HUES6 (cell line): ENCODE results near the gene HNRNPLL.

Source experiments
- H3K27ac ChIP-seq: 2 replicates; pipeline ENCODE4 v1.7.0; 2013; ENCODE audit warnings: low read depth, mild to moderate bottlenecking, low read length, inconsistent platforms
- H3K27me3 ChIP-seq: 2 replicates; pipeline ENCODE4 v1.6.1; 2013; ENCODE audit warnings: low read length; ENCODE audit not compliant: control insufficient read depth, insufficient read depth
- H3K36me3 ChIP-seq: 2 replicates; pipeline ENCODE4 v1.6.1; 2013; ENCODE audit warnings: low read length; ENCODE audit not compliant: control insufficient read depth, insufficient read depth
- H3K4me1 ChIP-seq: 2 replicates; pipeline ENCODE4 v1.6.1; 2013; ENCODE audit warnings: low read length; ENCODE audit not compliant: control insufficient read depth, insufficient read depth
- H3K4me3 ChIP-seq: 2 replicates; pipeline ENCODE4 v1.5.1; 2013; ENCODE audit warnings: low read depth, low read length
- H3K9ac ChIP-seq: one replicate; pipeline ENCODE4 v1.6.1; 2013; ENCODE audit warnings: mild to moderate bottlenecking, low read length
- H3K9me3 ChIP-seq: 2 replicates; pipeline ENCODE4 v1.6.1; 2013; ENCODE audit warnings: low read depth, low read length; ENCODE audit not compliant: control insufficient read depth, insufficient read depth

Gene HNRNPLL

DNA sequence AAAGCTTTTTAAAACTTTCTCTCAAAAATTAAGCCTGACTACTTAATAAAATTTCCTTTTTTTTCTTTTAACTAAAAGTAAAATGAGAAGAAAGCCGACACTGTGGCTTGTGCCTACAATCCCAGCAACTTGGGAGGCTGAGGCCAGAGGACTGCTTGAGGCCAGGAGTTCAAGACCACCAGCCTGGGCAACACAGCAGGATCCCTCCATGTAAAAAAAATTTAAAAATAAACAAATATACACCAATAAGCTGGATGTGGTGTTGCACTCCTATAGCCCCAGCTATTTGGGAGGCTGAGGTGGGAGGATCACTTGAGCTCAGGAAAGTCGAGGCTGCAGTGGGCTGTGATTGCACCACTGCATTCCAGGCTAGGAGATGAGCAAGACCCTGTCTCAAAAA, 37.4 kb downstream of the HNRNPLL start:
- peaks cover 95% of the 10 kb centered on the region for H3K36me3 ChIP-seq
- H3K9ac ChIP-seq: no peak overlapping the region
- no peak overlapping the region for H3K4me3 ChIP-seq
- H3K27me3 ChIP-seq: no peaks in the 10 kb centered on the region
- no peaks in the 10 kb centered on the region for H3K9me3 ChIP-seq
- no peaks in the 10 kb centered on the region for H3K4me1 ChIP-seq
- no peak overlapping the region for H3K27ac ChIP-seq

DNA sequence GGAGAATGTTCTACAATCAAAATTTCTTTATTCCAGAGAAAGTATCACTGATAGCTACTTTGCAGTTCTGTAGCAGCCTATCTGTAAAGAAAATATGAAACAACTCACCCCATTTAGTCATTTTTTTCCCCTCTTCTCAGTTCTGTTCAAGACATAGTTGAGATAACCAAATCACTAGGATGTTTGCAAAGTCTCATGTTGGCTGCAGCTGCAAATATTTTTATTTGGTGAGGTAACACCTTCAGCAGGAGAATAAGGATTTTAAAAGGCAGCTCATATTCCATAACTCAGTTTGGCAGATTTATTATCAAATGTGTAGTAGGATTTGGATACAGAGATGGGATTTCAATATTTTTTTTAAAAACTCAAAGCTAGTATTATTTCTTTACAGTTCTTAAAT, 41.0 kb downstream of the HNRNPLL start:
- no peak overlapping the region for H3K27ac ChIP-seq
- H3K36me3 ChIP-seq: peaks cover 66% of the 10 kb centered on the region
- no peaks in the 10 kb centered on the region for H3K4me1 ChIP-seq
- H3K9ac ChIP-seq: no peak overlapping the region
- no peaks in the 10 kb centered on the region for H3K27me3 ChIP-seq
- no peaks in the 10 kb centered on the region for H3K9me3 ChIP-seq
- no peak overlapping the region for H3K4me3 ChIP-seq

DNA sequence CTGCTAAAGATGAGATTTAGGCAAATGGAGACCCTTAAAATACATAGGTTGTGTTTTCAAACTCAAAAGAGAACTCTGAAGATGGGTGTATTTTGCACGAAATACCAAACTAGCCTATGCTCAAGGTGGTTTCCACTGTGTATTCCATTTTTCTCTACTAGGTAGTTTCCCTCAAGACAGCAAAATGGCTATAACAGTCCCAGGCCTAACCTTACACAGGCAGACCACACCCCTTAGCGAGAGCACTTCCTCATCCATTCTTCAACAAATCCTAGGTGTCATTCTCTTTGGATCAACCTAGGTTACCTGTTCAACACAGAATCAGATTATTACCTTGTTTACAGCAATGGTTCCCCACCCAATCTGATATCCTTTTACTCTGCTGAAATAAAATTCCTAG, 42.6 kb downstream of the HNRNPLL start:
- H3K36me3 ChIP-seq: peaks cover 51% of the 10 kb centered on the region

DNA sequence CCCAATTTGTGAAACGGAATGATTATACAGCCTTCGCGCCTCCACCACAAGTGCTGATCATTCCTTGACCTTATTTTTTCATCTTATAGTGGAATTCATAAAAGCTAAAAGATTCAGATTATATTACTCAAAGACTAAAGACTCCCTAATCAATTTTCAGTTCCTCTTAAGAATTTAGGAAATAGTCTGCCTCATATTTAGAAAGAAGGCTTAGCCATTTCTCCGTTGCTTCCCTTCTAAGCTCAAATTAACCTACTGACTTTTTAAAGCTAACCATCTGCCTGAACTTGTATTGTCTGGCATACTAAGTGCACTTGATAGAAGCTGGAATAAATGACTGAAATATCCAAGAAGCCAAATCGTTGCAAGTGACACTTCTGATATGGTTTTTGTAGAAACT, 44.7 kb downstream of the HNRNPLL start:
- Histone ChIP-seq H3K27ac (0 out of 2 replicates have a peak overlapping the region, but pooled peaks have one; percentile 33), H3K9ac (no peak overlapping the region), H3K4me3 (no peak overlapping the region), H3K27me3 (no peaks in the 10 kb centered on the region), H3K36me3 (peaks cover 40% of the 10 kb centered on the region), H3K4me1 (no peaks in the 10 kb centered on the region), H3K9me3 (no peaks in the 10 kb centered on the region)

More for the DNA sequence above, 42.6 kb downstream of the HNRNPLL start:
- no peaks in the 10 kb centered on the region for H3K4me1 ChIP-seq
- H3K9ac ChIP-seq: no peak overlapping the region
- no peaks in the 10 kb centered on the region for H3K27me3 ChIP-seq
- no peak overlapping the region for H3K27ac ChIP-seq
- no peaks in the 10 kb centered on the region for H3K9me3 ChIP-seq
- H3K4me3 ChIP-seq: no peak overlapping the region

DNA sequence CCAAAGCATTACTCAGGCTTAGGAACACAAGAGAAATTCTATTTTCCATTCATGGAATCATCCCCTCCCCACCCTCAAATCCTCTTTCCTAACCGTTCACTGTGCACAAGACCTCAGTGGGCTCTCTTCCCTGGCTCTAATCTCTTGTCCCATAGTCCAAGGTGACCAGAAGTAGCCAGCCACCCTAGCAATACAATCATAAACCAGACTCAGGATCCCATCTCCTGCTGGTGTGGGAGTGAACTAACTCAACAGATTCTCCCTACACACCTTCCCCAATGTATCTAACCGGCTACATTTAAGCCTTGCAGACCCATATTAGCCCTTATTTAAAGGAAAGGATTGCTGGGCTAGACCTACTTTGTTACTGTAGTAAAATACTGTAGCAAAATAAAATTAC, 45.5 kb downstream of the HNRNPLL start:
- H3K9me3 ChIP-seq: no peaks in the 10 kb centered on the region
- H3K4me3 ChIP-seq: no peak overlapping the region
- no peaks in the 10 kb centered on the region for H3K4me1 ChIP-seq
- H3K27ac ChIP-seq: no peak overlapping the region
- H3K9ac ChIP-seq: no peak overlapping the region
- no peaks in the 10 kb centered on the region for H3K27me3 ChIP-seq
- H3K36me3 ChIP-seq: peaks cover 35% of the 10 kb centered on the region

DNA sequence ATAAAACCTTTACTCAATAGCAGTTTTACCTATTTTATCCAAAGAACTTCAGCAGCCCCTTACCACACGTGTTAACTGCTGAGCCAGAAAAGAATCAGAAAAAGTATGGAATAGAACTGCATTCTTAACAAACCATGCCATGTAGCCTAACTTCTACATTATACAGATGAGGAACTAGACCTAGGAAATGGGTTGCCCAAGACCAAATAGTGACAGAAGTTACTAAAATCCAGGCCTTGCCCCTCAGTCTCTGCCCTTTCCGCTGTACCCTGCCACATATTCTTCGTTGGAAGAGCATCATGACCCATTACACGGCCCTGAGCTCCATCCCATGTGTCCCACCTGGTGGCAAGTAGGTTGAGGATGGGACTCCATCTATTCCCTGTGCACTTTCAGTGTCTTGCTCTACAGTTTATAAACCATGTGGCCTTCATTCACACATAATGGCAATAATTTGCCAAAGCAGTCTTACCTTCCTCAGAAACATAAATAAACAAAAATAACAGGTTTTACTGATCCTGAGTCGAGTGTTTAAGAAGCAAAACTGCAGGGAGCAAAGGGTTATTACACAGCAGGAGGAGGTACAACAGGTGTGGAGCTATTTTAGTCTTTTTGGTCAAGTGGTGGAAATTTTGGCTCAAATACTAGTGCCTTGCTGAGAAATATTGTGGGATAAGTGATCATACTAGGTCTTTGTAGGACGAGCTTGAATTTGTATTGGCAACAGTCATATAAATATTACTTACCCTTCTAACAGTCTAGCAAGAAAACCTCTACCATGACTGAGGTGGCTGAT, 46.5 kb downstream of the HNRNPLL start:
- Histone ChIP-seq H3K4me1 (no peaks in the 10 kb centered on the region), H3K4me3 (no peak overlapping the region), H3K27ac (no peak overlapping the region), H3K27me3 (no peaks in the 10 kb centered on the region), H3K9me3 (no peaks in the 10 kb centered on the region), H3K36me3 (peaks cover 27% of the 10 kb centered on the region), H3K9ac (no peak overlapping the region)

DNA sequence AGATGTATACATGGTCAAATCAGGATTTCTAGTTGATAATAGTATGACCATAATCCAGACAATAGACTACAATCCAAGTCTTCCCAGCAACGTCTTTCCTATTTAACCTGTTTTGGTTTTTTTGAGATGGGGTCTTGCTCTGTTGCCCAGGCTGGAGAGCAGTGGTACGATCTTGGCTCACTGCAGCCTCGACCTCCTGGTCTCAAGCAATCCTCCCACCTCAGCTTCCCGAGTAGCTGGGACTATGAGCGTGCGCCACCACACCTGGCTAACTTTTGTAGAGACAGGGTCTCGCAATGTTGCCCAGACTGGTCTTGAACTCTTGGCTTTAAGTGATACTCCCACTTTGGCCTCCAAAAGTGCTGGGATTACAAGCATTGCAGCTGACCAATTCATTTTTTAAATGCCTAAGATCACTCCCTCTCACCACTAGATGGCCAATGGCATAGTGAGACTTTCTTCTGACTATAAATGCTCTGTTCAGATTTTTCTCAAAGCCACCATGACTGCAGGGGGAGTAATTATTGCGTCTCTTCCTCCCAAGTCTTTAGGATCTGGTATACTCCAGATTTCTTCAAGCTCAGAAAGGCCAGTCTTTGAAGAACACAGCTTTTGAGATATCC, 47.6 kb downstream of the HNRNPLL start:
- Histone ChIP-seq H3K4me3 (no peak overlapping the region), H3K27me3 (no peaks in the 10 kb centered on the region), H3K9me3 (no peaks in the 10 kb centered on the region), H3K4me1 (no peaks in the 10 kb centered on the region), H3K27ac (no peak overlapping the region), H3K9ac (no peak overlapping the region), H3K36me3 (peaks cover 16% of the 10 kb centered on the region)

DNA sequence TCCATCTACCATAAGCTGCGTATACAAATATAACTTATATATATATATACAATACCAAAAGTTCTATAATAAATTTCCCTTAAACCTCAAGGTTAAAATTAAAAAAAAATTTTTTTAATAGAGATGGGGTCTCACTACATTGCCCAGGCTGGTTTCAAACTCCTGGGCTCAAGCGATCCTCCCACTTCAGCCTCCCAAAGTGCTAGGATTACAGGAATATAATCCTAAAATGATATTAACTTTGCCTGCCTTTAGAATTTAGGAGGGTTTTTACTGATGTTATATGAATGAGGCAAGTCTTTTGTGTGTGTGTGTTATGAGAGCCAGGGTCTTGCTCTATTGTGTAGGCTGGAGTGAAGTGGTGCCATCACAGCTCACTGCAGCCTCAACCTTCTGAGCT, 49.2 kb downstream of the HNRNPLL start:
- H3K9ac ChIP-seq: no peak overlapping the region
- H3K27me3 ChIP-seq: no peaks in the 10 kb centered on the region
- H3K4me3 ChIP-seq: no peak overlapping the region
- H3K4me1 ChIP-seq: peaks cover 4% of the 10 kb centered on the region; the same call in 1 of the 2 replicates
- H3K36me3 ChIP-seq: peaks cover 14% of the 10 kb centered on the region; the same call in 1 of the 2 replicates
- H3K27ac ChIP-seq: no peak overlapping the region
- H3K9me3 ChIP-seq: no peaks in the 10 kb centered on the region

DNA sequence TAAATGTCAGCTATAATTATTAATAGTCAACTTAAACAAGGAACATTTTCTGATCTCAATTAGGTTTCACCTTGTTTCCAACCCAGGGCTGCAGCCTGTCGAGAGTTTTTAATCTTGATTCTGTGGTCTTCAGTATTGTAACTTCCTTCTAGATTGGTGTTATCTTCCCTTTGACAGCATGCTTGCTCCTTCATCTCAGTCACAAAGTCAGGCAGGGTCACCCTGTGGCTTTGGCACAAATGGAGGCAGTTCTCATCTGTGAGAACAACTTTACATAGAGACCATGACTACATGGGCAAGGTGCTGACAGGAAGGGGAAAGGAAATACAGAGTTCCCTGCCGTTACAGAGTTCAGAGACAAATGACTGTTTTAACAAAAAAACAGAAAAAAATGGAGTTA, 50.5 kb downstream of the HNRNPLL start:
- Histone ChIP-seq H3K9ac (no peak overlapping the region), H3K4me1 (peaks cover 4% of the 10 kb centered on the region; the same call in 1 of the 2 replicates), H3K27me3 (no peaks in the 10 kb centered on the region), H3K4me3 (no peak overlapping the region), H3K36me3 (peaks cover 11% of the 10 kb centered on the region; the same call in 1 of the 2 replicates), H3K27ac (no peak overlapping the region), H3K9me3 (no peaks in the 10 kb centered on the region)

DNA sequence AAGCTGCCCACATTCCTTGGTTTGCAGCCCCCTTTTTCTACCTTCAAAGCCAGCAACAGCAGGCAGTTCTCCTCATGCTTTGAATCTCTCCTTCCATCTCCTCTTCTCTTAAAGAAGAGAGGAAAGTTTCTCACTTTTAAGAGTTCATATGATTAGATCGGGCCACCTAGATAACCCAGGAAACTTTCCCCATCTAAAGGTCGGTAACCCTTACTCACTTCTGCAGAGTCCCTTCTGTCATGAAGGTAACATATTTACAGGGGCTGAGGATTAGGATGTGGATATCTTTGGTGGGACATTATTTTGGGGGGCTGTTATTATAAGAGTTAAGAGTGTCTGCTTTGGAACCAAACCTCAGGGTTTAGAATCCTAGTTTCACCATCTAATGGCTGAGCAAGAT, 51.0 kb downstream of the HNRNPLL start:
- Histone ChIP-seq H3K9ac (no peak overlapping the region), H3K27ac (no peak overlapping the region), H3K9me3 (no peaks in the 10 kb centered on the region), H3K4me3 (no peak overlapping the region), H3K27me3 (no peaks in the 10 kb centered on the region), H3K4me1 (peaks cover 4% of the 10 kb centered on the region; the same call in 1 of the 2 replicates), H3K36me3 (peaks cover 11% of the 10 kb centered on the region; the same call in 1 of the 2 replicates)

DNA sequence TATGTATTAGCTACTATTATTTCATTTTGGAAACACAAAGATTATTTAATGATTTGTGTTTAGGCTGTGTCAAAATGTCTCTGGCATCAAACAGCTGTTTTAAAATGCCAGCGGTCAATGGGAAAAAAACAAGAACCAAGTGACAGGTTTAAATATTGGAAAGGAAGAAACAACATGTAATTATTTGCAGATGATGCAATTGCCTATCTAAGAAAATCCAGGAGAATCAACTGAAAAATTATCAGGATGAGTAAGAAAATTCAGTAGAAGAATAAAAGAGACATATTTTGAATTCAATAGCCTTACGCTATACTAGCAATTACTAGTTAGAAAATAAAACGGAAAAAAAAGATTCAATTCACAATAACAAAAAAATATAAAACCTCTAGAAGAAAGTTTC, 51.6 kb downstream of the HNRNPLL start:
- H3K9me3 ChIP-seq: no peaks in the 10 kb centered on the region
- no peak overlapping the region for H3K27ac ChIP-seq
- H3K4me3 ChIP-seq: no peak overlapping the region

More for the DNA sequence above, 51.6 kb downstream of the HNRNPLL start:
- Histone ChIP-seq H3K4me1 (peaks cover 4% of the 10 kb centered on the region; the same call in 1 of the 2 replicates), H3K27me3 (no peaks in the 10 kb centered on the region), H3K9ac (no peak overlapping the region), H3K36me3 (peaks cover 11% of the 10 kb centered on the region; the same call in 1 of the 2 replicates)
